WI38 (cell line): ENCODE measurements around the gene LEAP2.

Experiments used
- H3K4me3 ChIP-seq: 2 replicates; pipeline ENCODE4 v1.5.1; 2011; ENCODE audit warnings: low read depth, mild to moderate bottlenecking, control low read depth, low read length
- CTCF ChIP-seq: IDR thresholded peaks from 2 replicates; pipeline ENCODE4 v1.5.1; 2012; ENCODE audit warnings: low read depth, mild to moderate bottlenecking, control low read depth, low read length

The LEAP2 gene

GRCh38 chr5:132828846-132829494 is 44.5 kb upstream of the LEAP2 start:
- no peak for TF ChIP-seq CTCF

GRCh38 chr5:132829742-132830435 is 43.6 kb upstream of the LEAP2 start:
- H3K4me3 ChIP-seq, result peak overlapping the region; percentile 59
- TF ChIP-seq CTCF, result peak; percentile 88

More at GRCh38 chr5:132828846-132829494, 44.5 kb upstream of the LEAP2 start:
- peak overlapping the region; percentile 59; the same call in 1 of the 2 replicates for H3K4me3 ChIP-seq

- TF ChIP-seq CTCF, result no peak
- peak within 1 kb of the TSS; percentile 59 for H3K4me3 ChIP-seq
Measured at GRCh38 chr5:132830436-132831094, 42.9 kb upstream of the LEAP2 start, which contains the start of gene SHROOM1. Gene SHROOM1 (minus strand): TSS chr5:132830647. CDS start chr5:132826140, 4,507 bp downstream.

- no peak for TF ChIP-seq CTCF
- H3K4me3 ChIP-seq, result peak overlapping the region; percentile 59
Measured at GRCh38 chr5:132831095-132831860, 42.2 kb upstream of the LEAP2 start.

- H3K4me3 ChIP-seq, result no peak overlapping the region
- no peak for TF ChIP-seq CTCF
Measured at GRCh38 chr5:132832612-132833011, 40.9 kb upstream of the LEAP2 start.

- no peak overlapping the region for H3K4me3 ChIP-seq
Measured at GRCh38 chr5:132834057-132834456, 39.4 kb upstream of the LEAP2 start.

More at GRCh38 chr5:132834057-132834456, 39.4 kb upstream of the LEAP2 start:
- no peak for TF ChIP-seq CTCF
